ENCODE measurements around the gene OVCH1.
A peak's percentile ranks its signal among the peaks of the same experiment; 100 is the strongest.
"Not testable (repeated sequence)": the region's sequence is repeated elsewhere in the genome, so short reads cannot be mapped to it uniquely, and the experiment has no call there.

The OVCH1 gene

DNA sequence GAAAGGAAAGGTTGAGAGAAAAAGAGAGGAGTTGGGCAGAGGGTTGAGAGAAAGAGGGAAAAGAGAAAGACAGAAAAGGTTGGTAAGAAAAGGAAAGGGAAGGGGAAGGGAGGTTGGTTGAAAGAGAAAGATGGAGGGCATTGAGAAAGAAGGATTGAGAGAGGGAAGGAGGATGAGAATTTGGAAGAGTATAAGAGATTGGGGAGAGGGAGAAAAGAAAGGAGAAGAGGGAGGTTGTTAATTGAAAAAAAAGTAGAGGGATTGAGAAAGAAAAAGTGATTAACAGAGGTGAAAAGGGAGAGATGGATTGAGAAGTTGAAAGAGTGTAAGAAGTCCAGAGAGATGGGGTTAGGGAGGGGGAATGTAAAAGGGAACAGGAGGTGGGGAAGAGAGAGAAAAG, 95.0 kb downstream of the OVCH1 start:
- no peak overlapping the region for H3K4me3 ChIP-seq (ENCODE audit: low read depth, low read length)
- DNase-seq (ENCODE audit: low read depth): no peak
- TF ChIP-seq, protein P1, sequence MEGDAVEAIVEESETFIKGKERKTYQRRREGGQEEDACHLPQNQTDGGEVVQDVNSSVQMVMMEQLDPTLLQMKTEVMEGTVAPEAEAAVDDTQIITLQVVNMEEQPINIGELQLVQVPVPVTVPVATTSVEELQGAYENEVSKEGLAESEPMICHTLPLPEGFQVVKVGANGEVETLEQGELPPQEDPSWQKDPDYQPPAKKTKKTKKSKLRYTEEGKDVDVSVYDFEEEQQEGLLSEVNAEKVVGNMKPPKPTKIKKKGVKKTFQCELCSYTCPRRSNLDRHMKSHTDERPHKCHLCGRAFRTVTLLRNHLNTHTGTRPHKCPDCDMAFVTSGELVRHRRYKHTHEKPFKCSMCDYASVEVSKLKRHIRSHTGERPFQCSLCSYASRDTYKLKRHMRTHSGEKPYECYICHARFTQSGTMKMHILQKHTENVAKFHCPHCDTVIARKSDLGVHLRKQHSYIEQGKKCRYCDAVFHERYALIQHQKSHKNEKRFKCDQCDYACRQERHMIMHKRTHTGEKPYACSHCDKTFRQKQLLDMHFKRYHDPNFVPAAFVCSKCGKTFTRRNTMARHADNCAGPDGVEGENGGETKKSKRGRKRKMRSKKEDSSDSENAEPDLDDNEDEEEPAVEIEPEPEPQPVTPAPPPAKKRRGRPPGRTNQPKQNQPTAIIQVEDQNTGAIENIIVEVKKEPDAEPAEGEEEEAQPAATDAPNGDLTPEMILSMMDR (IDR thresholded peaks at IDR 0.05; ENCODE audit: low read depth, low read length): no peak
- no peak for TF ChIP-seq POLR2A (IDR thresholded peaks at IDR 0.05; ENCODE audit: extremely low read depth, insufficient read length)
- TF ChIP-seq, protein P2, sequence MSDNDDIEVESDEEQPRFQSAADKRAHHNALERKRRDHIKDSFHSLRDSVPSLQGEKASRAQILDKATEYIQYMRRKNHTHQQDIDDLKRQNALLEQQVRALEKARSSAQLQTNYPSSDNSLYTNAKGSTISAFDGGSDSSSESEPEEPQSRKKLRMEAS (IDR thresholded peaks at IDR 0.05; ENCODE audit: low read depth, low read length): no peak
- no peak for TF ChIP-seq MYC (IDR thresholded peaks at IDR 0.05; ENCODE audit: low read depth, low read length)

DNA sequence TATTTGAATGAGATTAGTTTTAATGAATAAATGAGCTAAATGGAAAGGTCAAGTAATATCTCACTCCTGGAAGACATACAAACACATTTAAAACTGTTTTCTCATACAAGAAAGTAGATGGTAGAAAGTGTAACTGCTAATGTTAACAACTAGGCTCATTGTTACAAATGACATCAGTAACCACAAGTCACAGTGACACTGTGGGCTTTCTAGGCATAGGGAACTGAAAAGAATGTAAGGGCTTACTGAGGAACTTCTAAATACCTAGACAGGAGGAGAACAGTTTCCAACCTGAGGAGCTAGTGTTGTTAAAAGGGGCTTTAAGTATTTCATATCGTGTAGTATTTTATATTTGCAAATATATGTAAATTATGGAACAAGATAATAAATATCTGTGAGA, 99.0 kb downstream of the OVCH1 start:
- no peak for TF ChIP-seq MYC (IDR thresholded peaks at IDR 0.05; ENCODE audit: low read depth, low read length)
- TF ChIP-seq, protein P1 (IDR thresholded peaks at IDR 0.05; ENCODE audit: low read depth, low read length): no peak
- TF ChIP-seq POLR2A (IDR thresholded peaks at IDR 0.05; ENCODE audit: extremely low read depth, insufficient read length): no peak
- TF ChIP-seq, protein P2 (IDR thresholded peaks at IDR 0.05; ENCODE audit: low read depth, low read length): no peak
- peak; percentile 25 for DNase-seq (ENCODE audit: low read depth)
- no peak overlapping the region for H3K4me3 ChIP-seq (ENCODE audit: low read depth, low read length)

DNA sequence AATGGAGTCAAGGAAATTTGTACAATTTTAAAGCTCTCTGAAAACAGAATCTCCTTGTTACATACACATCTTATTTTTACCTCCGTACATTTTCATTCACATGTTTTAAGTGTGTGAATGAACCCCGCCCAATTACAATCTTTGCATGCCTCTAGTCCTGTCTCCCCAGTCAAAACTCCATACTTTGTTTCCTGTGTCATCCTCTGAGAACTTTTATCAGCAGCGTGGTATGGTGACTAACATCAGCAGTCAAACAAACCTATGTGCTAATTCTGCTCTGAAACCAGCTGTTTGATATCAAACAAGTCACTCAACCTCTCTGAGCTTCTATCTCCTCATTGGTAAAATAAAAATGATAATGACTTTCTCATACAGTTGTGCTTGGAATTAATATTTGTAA, 100.7 kb downstream of the OVCH1 start:
- no peak for DNase-seq (ENCODE audit: low read depth)
- TF ChIP-seq, protein P2 (IDR thresholded peaks at IDR 0.05; ENCODE audit: low read depth, low read length): no peak
- no peak for TF ChIP-seq MYC (IDR thresholded peaks at IDR 0.05; ENCODE audit: low read depth, low read length)
- TF ChIP-seq, protein P1 (IDR thresholded peaks at IDR 0.05; ENCODE audit: low read depth, low read length): no peak
- TF ChIP-seq POLR2A (IDR thresholded peaks at IDR 0.05; ENCODE audit: extremely low read depth, insufficient read length): no peak
- H3K4me3 ChIP-seq (ENCODE audit: low read depth, low read length): no peak overlapping the region

DNA sequence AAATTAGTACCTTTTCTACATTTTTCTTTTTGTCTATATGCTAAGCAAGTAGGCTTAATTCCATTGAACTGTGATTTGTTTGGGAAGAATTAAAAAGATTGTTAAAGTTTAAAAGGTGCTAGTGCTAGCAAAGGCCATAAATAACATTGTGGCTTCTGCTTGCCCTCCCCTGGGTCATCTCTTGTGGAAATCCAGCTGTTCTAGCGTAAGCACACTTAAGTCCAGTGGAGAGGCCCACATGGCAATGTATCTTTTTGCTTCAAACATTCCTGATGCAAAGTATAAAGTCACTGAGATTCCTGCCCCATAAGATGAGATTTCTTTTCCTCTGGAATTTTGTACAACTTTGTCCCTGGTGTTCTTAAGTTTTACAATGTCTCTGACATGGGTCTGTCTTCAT, 102.1 kb downstream of the OVCH1 start:
- no peak overlapping the region for H3K4me3 ChIP-seq (ENCODE audit: low read depth, low read length)
- no peak for DNase-seq (ENCODE audit: low read depth)
- TF ChIP-seq, protein P2 (IDR thresholded peaks at IDR 0.05; ENCODE audit: low read depth, low read length): no peak
- TF ChIP-seq POLR2A (IDR thresholded peaks at IDR 0.05; ENCODE audit: extremely low read depth, insufficient read length) (no peak), MYC (IDR thresholded peaks at IDR 0.05; ENCODE audit: low read depth, low read length) (no peak)
- TF ChIP-seq, protein P1 (IDR thresholded peaks at IDR 0.05; ENCODE audit: low read depth, low read length): no peak

- DNase-seq (ENCODE audit: low read depth): peak; percentile 78
- not testable (repeated sequence) for H3K4me3 ChIP-seq (ENCODE audit: low read depth, low read length)
- TF ChIP-seq MYC (IDR thresholded peaks at IDR 0.05; ENCODE audit: low read depth, low read length): peak; percentile 39; the same call in 1 of the 2 replicates
Measured at GRCh38 chr12:29390419-29390818, 107.1 kb downstream of the OVCH1 start.

DNA sequence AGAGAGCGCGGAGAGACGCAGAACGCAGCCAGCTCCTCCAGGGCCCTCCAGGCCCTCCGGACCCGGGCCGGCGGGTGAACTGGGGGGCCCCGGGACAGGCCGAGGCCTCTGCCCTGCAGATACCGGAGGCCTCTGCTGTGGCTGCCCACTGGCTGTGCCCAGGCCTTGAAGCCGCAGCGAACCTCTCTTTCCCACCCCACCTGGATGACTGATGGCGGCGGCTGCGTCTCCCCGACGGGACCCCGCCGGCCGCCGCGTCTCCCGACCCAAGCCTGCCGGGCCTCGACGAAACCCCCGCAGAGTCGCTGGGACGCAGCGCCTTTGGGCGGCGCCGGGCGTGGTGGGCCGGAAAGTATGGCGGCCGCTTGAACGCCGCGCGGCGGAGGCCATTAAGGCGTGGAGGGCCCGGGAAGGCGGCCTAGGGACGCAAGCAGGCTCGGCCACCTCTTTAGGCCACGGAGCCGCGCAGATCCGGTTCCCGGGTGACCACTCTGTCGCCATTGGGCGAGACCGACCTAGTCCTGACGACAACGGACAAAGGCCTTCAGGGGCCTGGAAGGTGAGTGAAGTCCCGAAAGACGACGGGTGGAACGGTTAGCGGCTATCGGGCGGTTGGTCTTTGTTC, 108.1 kb downstream of the OVCH1 start:
- TF ChIP-seq MYC (IDR thresholded peaks at IDR 0.05; ENCODE audit: low read depth, low read length): no peak
- TF ChIP-seq, protein P1 (IDR thresholded peaks at IDR 0.05; ENCODE audit: low read depth, low read length): no peak
- TF ChIP-seq, protein P2 (IDR thresholded peaks at IDR 0.05; ENCODE audit: low read depth, low read length): no peak
- no peak for TF ChIP-seq POLR2A (IDR thresholded peaks at IDR 0.05; ENCODE audit: extremely low read depth, insufficient read length)
- DNase-seq (ENCODE audit: low read depth): no peak
- no peak overlapping the region for H3K4me3 ChIP-seq (ENCODE audit: low read depth, low read length)

- not testable (repeated sequence) for H3K4me3 ChIP-seq (ENCODE audit: low read depth, low read length); DNase-seq (ENCODE audit: low read depth)
Measured at GRCh38 chr12:29386084-29386680, 111.3 kb downstream of the OVCH1 start.

- not testable (repeated sequence) for H3K4me3 ChIP-seq (ENCODE audit: low read depth, low read length); DNase-seq (ENCODE audit: low read depth)
Measured at GRCh38 chr12:29385194-29385593, 112.3 kb downstream of the OVCH1 start.

Measured in NB4 (cell line).